Caco-2 (cell line): ENCODE data around the gene MS4A4E. TPM values are rescaled to one million over a fixed set of nuclear protein-coding genes. Genes with fewer than 3 reads are reported as not detected.

ENCODE experiments used
- BruUV-seq: library from RNA; stranded (reverse); fragments of 400-500 nt; replicated peaks from 2 replicates; lab custom pipeline; 2021; lab: Mats Ljungman, UMichigan
- CTCF ChIA-PET: fragments of 300-600 bp; sonication (Branson Sonifier 250); formaldehyde crosslinking; loops from one replicate; lab custom pipeline; 2022; ENCODE audit warnings: antibody characterized with exemption; lab: Charles Lee
- POLR2A ChIA-PET: fragments of 300-600 bp; sonication (Branson Sonifier 250); formaldehyde crosslinking; loops from one replicate; lab custom pipeline; 2022; ENCODE audit warnings: antibody characterized with exemption; lab: Charles Lee
- DNase-seq, 2 experiments: peaks; one replicate each; pipeline versions ENCODE4 v3.0.0 to v3.0.0-alpha.2; 2020 to 2022
- H3K27me3 ChIP-seq: replicated peaks from 2 replicates; pipeline ENCODE4 v1.6.0; 2011; ENCODE audit warnings: low read length; ENCODE audit not compliant: control insufficient read depth, insufficient read depth
- H3K36me3 ChIP-seq: 2 replicates; pipeline ENCODE4 v1.5.1; 2011; ENCODE audit warnings: low read length; ENCODE audit not compliant: control insufficient read depth, insufficient read depth
- H3K4me1 ChIP-seq: fragments of 250-450 bp; sonication (Bioruptor Pico); 2 replicates; pipeline ENCODE4 v1.5.1; 2020; ENCODE audit warnings: mild to moderate bottlenecking
- H3K4me3 ChIP-seq: 2 replicates; pipeline ENCODE4 v1.5.1; 2011; ENCODE audit warnings: low read depth, mild to moderate bottlenecking, control low read depth, low read length
- H3K9me3 ChIP-seq: fragments of 250-450 bp; sonication (Bioruptor Pico); 2 replicates; pipeline ENCODE4 v1.5.1; 2020; ENCODE audit warnings: mild to moderate bottlenecking, moderate library complexity
- H3K27ac Mint-ChIP-seq: one replicate; pipeline ENCODE4 v1.8.0; 2022; ENCODE audit warnings: mixed read lengths; ENCODE audit not compliant: unreplicated experiment
- H3K27me3 Mint-ChIP-seq: one replicate; pipeline ENCODE4 v1.8.0; 2022; ENCODE audit warnings: mixed read lengths; ENCODE audit not compliant: insufficient read depth, unreplicated experiment
- H3K36me3 Mint-ChIP-seq: one replicate; pipeline ENCODE4 v1.8.0; 2022; ENCODE audit warnings: mild to moderate bottlenecking, mixed read lengths; ENCODE audit not compliant: insufficient read depth, unreplicated experiment
- H3K4me1 Mint-ChIP-seq: one replicate; pipeline ENCODE4 v1.8.0; 2022; ENCODE audit warnings: low read depth, mixed read lengths; ENCODE audit not compliant: unreplicated experiment
- H3K4me3 Mint-ChIP-seq: one replicate; pipeline ENCODE4 v1.8.0; 2022; ENCODE audit warnings: mild to moderate bottlenecking, moderate library complexity, mixed read lengths; ENCODE audit not compliant: unreplicated experiment
- H3K9me3 Mint-ChIP-seq: one replicate; pipeline ENCODE4 v1.8.0; 2022; ENCODE audit warnings: mixed read lengths; ENCODE audit not compliant: unreplicated experiment
- intact Hi-C: fragments of 100-400 bp; cut with micrococcal nuclease; formaldehyde crosslinking; loops from one replicate; pipeline ENCODE4 v1.10.0; 2022; ENCODE audit not compliant: unreplicated experiment
- total RNA-seq: library from RNA; stranded (reverse); gene quantifications from 2 replicates; pipeline ENCODE4 v1.2.3, GENCODE V29; 2022
- TF ChIP-seq, protein P1 (sequence below), 2 experiments: fragments of 200-600 bp in 1 of 2; IDR thresholded peaks; 1 replicate in 1 of 2; 2 replicates in 1 of 2; pipeline versions ENCODE4 v1.5.1 to v1.8.0; 2011 to 2022; ENCODE audit warnings: antibody characterized with exemption in 1 of 2, control low read depth in 1 of 2, inconsistent platforms in 1 of 2, low read depth in 1 of 2, low read length in 1 of 2, mild to moderate bottlenecking in 1 of 2, moderate library complexity in 1 of 2; ENCODE audit not compliant: insufficient read depth in 1 of 2, severe bottlenecking in 1 of 2, unreplicated experiment in 1 of 2

The MS4A4E gene
- total RNA-seq, 1 experiment from 2014 or later, result not detected

- no peaks in the 10 kb centered on the region for H3K9me3 ChIP-seq
- CTCF ChIA-PET, result no interaction called here
- POLR2A ChIA-PET, result no interaction called here
- DNase-seq, result no peak
- no peaks in the 10 kb centered on the region for H3K9me3 Mint-ChIP-seq
- no peaks in the 10 kb centered on the region for H3K4me1 Mint-ChIP-seq
- no peak overlapping the region for H3K4me3 Mint-ChIP-seq
- TF ChIP-seq, protein P1, sequence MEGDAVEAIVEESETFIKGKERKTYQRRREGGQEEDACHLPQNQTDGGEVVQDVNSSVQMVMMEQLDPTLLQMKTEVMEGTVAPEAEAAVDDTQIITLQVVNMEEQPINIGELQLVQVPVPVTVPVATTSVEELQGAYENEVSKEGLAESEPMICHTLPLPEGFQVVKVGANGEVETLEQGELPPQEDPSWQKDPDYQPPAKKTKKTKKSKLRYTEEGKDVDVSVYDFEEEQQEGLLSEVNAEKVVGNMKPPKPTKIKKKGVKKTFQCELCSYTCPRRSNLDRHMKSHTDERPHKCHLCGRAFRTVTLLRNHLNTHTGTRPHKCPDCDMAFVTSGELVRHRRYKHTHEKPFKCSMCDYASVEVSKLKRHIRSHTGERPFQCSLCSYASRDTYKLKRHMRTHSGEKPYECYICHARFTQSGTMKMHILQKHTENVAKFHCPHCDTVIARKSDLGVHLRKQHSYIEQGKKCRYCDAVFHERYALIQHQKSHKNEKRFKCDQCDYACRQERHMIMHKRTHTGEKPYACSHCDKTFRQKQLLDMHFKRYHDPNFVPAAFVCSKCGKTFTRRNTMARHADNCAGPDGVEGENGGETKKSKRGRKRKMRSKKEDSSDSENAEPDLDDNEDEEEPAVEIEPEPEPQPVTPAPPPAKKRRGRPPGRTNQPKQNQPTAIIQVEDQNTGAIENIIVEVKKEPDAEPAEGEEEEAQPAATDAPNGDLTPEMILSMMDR (IDR thresholded peaks at IDR 0.05; ENCODE audit: insufficient read depth in 1 of 2, low read depth in 1 of 2, low read length in 1 of 2, severe bottlenecking in 1 of 2, unreplicated experiment in 1 of 2), result no peak
- intact Hi-C loops, result no loop called here
- no peak overlapping the region for H3K27ac Mint-ChIP-seq
- H3K36me3 Mint-ChIP-seq, result no peaks in the 10 kb centered on the region
- peaks cover 7% of the 10 kb centered on the region for H3K27me3 Mint-ChIP-seq
- H3K36me3 ChIP-seq, result no peaks in the 10 kb centered on the region
- H3K27me3 ChIP-seq, result no peaks in the 10 kb centered on the region
- no peaks in the 10 kb centered on the region for H3K4me1 ChIP-seq
- no TSS peak for BruUV-seq
- no peak overlapping the region for H3K4me3 ChIP-seq
Measured at GRCh38 chr11:60222141-60222540, 20.8 kb downstream of the MS4A4E start.

DNA sequence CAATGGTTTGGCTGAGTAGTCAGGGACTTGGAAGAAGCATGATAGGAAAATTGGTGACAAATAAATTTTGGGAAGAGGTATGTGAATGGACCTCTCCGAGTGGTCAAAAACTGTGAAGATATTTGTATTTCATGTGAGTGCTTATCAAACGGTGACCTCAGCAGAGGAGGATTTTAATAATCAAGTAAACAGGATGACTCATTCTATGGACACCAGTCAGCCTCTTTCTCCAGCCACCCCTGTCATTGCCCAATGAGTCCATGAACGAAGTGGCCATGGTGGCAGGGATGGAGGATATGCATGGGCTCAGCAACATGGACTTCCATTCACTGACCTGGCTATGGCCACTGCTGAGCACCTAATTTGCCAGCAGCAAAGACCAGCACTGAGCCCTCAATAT, 21.2 kb downstream of the MS4A4E start:
- no TSS peak for BruUV-seq
- H3K27ac Mint-ChIP-seq, result no peak overlapping the region

DNA sequence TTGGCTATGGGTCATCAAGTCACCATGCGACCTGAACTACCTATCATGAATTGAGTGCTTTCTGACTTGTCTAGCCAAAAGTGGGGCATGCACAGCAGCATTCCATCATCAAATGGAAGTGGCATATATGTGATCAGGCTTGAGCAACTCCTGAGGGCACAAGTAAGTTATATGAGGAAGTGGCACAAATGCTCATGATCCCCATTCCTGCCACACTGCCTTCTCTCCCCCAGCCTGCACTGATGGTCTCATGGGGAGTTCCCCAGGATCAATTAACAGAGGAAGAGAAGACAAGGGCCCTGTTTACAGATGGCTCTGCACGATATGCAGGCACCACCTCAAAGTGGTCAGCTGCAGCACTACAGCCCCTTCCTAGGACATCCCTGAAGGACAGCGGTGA, 21.8 kb downstream of the MS4A4E start:
- intact Hi-C loops, result no loop called here
- BruUV-seq, result no TSS peak
- Mint-ChIP-seq H3K9me3 (no peaks in the 10 kb centered on the region), H3K27me3 (peaks cover 7% of the 10 kb centered on the region), H3K4me3 (no peak overlapping the region), H3K27ac (no peak overlapping the region), H3K4me1 (no peaks in the 10 kb centered on the region), H3K36me3 (no peaks in the 10 kb centered on the region)
- H3K4me1 ChIP-seq, result no peaks in the 10 kb centered on the region
- no peaks in the 10 kb centered on the region for H3K9me3 ChIP-seq
- POLR2A ChIA-PET, result no interaction called here
- TF ChIP-seq, protein P1 (IDR thresholded peaks at IDR 0.05; ENCODE audit: insufficient read depth in 1 of 2, low read depth in 1 of 2, low read length in 1 of 2, severe bottlenecking in 1 of 2, unreplicated experiment in 1 of 2), result no peak
- CTCF ChIA-PET, result no interaction called here
- no peaks in the 10 kb centered on the region for H3K27me3 ChIP-seq
- DNase-seq, result no peak
- no peaks in the 10 kb centered on the region for H3K36me3 ChIP-seq
- no peak overlapping the region for H3K4me3 ChIP-seq

More for the DNA sequence above, 21.2 kb downstream of the MS4A4E start:
- Mint-ChIP-seq H3K9me3 (no peaks in the 10 kb centered on the region), H3K4me3 (no peak overlapping the region), H3K4me1 (no peaks in the 10 kb centered on the region), H3K27me3 (peaks cover 7% of the 10 kb centered on the region), H3K36me3 (no peaks in the 10 kb centered on the region)
- no peaks in the 10 kb centered on the region for H3K27me3 ChIP-seq
- H3K9me3 ChIP-seq, result no peaks in the 10 kb centered on the region
- no peaks in the 10 kb centered on the region for H3K36me3 ChIP-seq
- no peak for DNase-seq
- POLR2A ChIA-PET, result no interaction called here
- CTCF ChIA-PET, result no interaction called here
- H3K4me1 ChIP-seq, result no peaks in the 10 kb centered on the region
- TF ChIP-seq, protein P1 (IDR thresholded peaks at IDR 0.05; ENCODE audit: insufficient read depth in 1 of 2, low read depth in 1 of 2, low read length in 1 of 2, severe bottlenecking in 1 of 2, unreplicated experiment in 1 of 2), result no peak
- no peak overlapping the region for H3K4me3 ChIP-seq
- intact Hi-C loops, result no loop called here
